Measurements from ENCODE around the gene ST6GAL1.
"Not testable (repeated sequence)": the region's sequence is repeated elsewhere in the genome, so short reads cannot be mapped to it uniquely, and the experiment has no call there.

The ST6GAL1 gene

DNA sequence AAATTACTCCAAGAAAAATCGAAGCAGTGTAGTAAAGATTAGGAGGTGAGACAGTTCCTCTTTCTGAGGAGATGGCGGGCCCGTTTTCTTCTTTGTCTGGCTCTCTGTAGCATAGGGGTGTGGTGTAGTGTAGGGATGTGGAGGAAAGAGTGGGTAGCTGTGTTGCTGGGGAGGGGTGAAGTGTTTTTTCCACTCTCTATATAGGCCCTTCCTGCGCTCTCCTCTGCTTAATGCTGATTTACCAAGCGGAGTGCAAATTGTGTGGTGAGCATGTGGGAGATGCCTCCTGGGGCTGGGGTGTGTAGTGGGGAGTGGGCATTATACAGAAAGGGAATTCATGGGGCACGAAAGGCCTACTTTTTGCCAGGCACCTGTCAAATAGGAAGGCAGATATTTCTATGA lies 94.9 kb downstream of the ST6GAL1 start:
- no peak for DNase-seq

DNA sequence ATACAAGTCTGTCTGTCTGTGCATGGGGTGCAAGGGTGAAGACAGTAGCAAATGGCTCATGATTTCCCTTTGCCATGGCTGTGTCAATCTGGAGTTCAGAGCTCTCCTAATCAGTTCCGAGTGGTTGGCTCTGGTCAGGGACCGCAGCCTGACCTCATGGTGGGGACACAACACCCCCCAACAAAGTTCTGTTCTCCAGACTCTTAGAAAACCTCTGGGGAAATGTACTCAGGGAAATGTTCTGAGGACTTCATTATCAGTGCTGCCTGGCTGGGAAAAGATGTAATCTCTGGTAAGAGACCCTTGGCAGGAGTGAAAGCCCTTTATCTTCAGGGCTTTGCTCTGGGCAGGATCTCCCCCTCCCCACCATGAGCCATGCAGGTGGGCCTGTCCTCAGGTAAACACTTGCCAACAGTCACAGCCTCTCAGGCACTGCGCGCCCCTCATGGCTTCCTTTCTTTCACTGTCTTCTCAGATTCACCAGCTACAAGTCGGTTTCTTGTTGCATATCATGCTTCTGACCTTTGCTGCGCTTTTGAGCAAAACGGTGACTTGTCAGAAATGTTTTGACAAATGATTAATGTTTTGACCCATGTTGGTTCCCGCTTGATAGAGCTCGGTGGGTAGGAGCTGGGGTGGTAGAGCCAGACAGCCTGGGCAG lies 95.5 kb downstream of the ST6GAL1 start:
- no peak for DNase-seq

DNA sequence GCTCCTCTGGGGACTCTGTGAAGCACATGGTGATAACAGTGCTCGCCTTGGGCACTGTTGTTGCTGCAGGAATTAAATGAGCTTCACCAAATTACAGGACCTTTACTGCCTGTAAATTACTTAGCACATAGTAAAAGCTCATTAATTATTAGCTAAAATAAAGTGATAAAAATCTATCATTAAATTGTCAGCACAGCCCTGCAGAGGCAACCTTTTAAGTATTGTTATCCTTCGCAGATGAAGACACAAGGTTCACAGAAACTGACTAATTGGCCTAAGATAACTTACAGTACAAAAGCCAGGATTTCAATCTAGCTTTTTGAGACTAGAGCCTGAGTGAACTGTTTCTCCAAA lies 96.0 kb downstream of the ST6GAL1 start:
- DNase-seq: no peak

- DNase-seq: no peak
Measured at GRCh38 chr3:187027531-187028278, 97.4 kb downstream of the ST6GAL1 start.

- DNase-seq: no peak
Measured at GRCh38 chr3:187031934-187032333, 101.6 kb downstream of the ST6GAL1 start.

DNA sequence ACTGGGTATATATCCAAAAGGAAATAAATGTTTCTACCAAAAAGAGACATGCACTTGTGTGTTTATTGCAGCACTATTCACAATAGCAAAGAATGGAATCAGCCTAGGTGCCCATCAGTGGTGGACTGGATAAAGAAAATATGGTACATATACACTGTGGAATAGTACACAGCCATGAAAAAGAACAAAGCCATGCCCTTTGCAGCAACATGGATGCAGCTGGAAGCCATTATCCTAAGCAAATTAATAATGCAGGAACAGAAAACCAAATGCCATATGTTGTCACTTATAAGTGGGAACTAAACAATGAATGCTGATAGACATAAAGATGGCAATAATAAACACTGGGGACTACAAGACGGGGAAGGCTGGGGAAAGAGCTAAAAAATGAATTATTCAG lies 106.1 kb downstream of the ST6GAL1 start:
- no peak for DNase-seq

DNA sequence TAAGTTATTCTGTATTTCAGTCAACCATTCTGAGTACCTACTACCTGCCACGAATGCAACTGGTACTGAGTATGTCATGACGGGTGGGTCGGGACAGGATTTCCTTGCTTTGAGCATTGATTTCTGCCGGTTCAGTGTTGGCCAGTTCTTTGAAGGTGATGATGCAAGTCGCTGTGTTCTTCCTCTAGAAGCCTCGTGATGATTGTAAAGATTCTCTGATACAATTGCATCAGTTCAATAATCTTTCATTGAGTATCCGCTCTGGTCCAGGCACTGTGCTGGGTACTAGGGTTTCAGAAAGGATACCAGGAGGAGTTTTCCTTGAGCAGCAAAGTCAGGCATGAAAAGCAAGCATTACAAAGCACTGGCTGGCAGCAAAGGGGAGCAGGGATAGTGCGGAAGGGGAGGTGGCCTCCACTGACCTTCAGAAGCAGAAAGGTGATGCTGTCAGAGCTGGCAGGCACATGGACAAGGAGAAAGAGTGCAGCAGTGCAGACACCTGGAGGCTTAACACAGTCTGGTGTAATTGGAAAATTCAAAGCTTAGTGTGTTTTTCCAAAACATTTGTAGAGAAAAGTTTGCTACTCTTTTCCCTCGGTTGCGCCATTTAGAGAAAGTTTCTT lies 108.9 kb downstream of the ST6GAL1 start:
- no peak for DNase-seq

- no peak for DNase-seq
Measured at GRCh38 chr3:187039723-187040414, 109.5 kb downstream of the ST6GAL1 start.

DNA sequence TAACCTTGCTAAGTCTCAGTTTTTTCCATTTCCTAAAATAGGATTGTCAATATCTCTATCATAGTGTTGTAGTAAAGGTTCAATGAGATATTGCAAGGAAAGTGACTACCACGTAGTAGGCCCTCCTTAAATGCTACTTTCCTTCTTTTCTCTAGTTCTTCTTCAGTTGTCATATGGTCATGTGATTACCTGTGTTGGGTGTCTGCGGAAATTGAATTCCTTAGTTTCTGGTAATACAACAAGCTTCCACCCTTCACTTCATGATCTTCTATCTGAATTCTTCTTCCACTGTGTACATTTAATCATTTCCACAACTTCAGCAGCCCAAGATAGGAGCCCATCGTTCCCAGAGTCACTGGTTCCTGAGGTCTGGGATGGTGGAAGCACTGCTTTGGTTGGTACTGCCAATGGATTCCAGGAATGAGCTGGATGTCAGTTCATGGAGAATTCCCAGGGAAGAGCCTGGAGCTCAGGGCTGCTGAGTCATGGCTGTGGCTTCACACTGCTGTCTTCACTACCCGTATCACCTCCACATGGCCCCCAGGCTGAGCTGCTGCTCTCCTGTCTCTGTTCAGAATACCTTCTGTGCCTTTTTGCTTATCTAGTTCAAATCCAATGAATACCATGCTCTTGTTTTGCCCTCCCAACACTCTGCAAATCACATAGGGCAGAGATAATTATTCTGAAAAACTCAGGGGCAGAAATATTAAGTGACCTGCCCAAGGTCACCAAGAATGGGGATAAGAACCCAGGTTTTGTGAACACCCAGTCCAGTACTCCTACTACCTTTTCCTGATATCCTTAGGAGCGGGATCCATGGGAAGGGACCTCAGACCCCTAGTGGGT lies 110.4 kb downstream of the ST6GAL1 start:
- no peak for DNase-seq

GRCh38 chr3:187041362-187042307 lies 111.3 kb downstream of the ST6GAL1 start:
- DNase-seq: no peak

- no peak for DNase-seq
Measured at GRCh38 chr3:187042346-187042745, 112.0 kb downstream of the ST6GAL1 start.

DNA sequence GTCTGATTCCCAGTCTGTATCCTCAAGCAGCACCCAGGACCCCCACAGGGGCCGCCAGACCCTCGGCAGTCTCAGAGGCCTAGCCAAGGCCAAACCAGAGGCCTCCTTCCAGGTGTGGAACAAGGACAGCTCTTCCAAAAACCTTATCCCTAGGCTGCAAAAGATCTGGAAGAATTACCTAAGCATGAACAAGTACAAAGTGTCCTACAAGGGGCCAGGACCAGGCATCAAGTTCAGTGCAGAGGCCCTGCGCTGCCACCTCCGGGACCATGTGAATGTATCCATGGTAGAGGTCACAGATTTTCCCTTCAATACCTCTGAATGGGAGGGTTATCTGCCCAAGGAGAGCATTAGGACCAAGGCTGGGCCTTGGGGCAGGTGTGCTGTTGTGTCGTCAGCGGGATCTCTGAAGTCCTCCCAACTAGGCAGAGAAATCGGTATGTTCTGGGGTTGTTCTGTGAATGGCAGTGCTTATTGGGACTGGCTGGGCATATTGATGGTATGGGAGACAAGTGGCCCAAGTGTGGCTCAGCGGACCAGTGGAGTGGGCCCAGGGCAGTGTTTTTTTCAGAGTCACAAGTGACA lies 112.6 kb downstream of the ST6GAL1 start:
- no peak for DNase-seq

- DNase-seq: no peak
Measured at GRCh38 chr3:187044206-187044605, 113.9 kb downstream of the ST6GAL1 start.

DNA sequence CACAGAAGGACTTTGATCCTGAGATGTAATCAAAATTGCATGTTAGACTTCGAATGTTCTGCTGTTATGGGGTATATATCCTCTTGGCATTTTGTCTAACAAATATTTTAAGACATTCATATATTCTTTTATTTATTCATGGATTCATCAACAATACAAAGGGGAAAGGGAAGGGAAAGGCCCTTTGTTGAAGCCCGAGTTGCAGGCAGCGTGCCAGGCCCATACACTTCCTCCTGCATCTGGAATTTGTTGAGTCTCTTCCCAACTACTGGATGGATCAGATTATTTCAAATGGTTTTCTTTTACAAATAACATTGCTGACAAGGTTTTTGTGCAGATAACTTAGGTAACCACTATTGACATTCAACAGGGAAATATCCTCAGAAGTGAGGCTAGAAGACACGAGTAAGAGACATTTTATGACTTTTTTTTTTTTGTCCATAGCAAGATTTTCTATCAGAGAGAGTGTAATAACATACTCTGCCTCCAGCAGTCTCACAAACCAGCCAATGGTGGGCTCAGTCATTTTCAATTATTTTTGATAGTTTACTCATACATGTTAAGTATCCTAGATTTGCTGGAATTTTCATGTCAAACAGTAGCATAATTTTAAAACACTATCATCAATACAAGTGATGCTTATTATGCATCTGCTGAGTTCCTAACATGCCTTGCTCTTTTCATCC lies 114.7 kb downstream of the ST6GAL1 start:
- no peak for DNase-seq

DNA sequence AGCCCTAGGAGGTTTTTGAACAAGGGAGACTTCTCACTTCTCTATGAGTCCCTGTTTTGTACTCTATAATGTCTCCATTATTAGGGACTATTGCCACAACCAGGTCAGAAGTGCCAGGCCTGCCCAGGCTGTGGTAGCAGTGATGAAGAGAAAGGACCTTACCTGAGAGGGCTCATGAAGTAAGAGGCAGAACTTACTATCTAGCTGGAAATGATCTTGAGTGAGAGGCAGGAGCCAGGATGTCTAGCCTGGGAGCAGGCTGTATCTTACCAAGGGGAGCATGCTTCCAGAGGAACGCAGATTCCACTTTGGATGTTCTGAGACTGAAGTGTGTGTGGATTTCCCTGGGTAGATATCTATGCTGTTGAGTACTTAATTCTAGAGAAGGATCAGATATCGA lies 115.7 kb downstream of the ST6GAL1 start:
- no peak for DNase-seq

- no peak for DNase-seq
Measured at GRCh38 chr3:187049462-187050101, 119.3 kb downstream of the ST6GAL1 start.

GRCh38 chr3:187051066-187051465 lies 120.7 kb downstream of the ST6GAL1 start:
- DNase-seq: no peak

DNA sequence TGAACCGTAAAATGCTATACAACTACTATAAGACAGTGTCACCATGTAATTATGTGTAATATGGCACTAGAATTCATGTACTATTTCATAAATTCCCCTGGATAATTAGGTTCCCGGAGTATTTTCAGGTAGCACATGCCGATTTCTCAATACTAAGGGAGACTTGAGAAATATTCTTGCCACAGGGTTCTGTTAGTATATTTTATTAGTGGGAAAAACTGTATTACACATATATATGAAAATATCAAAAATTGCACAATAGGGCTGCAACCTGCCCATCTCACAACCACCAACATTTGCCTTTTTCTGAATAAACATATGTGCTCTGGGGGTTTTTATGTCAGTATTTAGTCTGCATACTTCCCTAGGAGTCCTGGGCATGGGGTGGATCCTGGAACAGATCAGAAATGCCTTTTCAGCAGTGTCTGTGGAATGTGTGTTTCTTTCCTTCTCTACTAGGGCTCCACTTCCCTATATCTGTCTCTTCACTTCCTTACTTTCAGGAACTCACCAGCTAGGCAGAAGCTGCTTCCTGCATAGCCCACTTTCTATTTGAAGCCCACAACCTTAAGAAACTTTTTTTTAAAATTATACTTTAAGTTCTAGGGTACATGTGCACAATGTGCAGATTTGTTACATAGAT lies 121.5 kb downstream of the ST6GAL1 start:
- no peak for DNase-seq

GRCh38 chr3:187052427-187052826 lies 122.1 kb downstream of the ST6GAL1 start:
- not testable (repeated sequence) for DNase-seq

Data from NCI-H510A treated with DMSO at 0.1 percent for 48 hours (cell line).